Activated T-helper 1 cell treated with anti-CD3 and anti-CD28 coated beads, Interleukin-12 subunit alpha, Interleukin-12 subunit beta, Interleukin-2, Interleukin-4 antibody, amounts not matched to agents 30 ng/mL and 10 ng/mL and 1 ng/mL, durations not matched to agents 14 hours and 24 hours and 36 hours (primary cell): ENCODE results near the gene SPATA3. TPM values are rescaled to one million over a fixed set of nuclear protein-coding genes. Genes with fewer than 3 reads are reported as not detected.
A peak's percentile ranks its signal among the peaks of the same experiment; 100 is the strongest.
"Not testable (repeated sequence)": the region's sequence is repeated elsewhere in the genome, so short reads cannot be mapped to it uniquely, and the experiment has no call there.

ENCODE experiments used
- DNase-seq: peaks from one replicate; pipeline ENCODE4 v3.0.0; 2021; ENCODE audit warnings: low spot score
- H3K27ac Mint-ChIP-seq: one replicate; pipeline ENCODE4 v1.8.0; 2021; ENCODE audit warnings: mild to moderate bottlenecking, mixed read lengths
- H3K27me3 Mint-ChIP-seq: one replicate; pipeline ENCODE4 v1.8.0; 2022; ENCODE audit warnings: mild to moderate bottlenecking, moderate library complexity, mixed read lengths; ENCODE audit not compliant: insufficient read depth
- H3K36me3 Mint-ChIP-seq: one replicate; pipeline ENCODE4 v1.8.0; 2021; ENCODE audit warnings: low read depth, mixed read lengths
- H3K4me1 Mint-ChIP-seq: one replicate; pipeline ENCODE4 v1.8.0; 2021; ENCODE audit warnings: low read depth, mixed read lengths
- H3K4me3 Mint-ChIP-seq: one replicate; pipeline ENCODE4 v1.8.0; 2021; ENCODE audit warnings: mild to moderate bottlenecking, moderate library complexity, mixed read lengths
- H3K9me3 Mint-ChIP-seq: one replicate; pipeline ENCODE4 v1.8.0; 2021; ENCODE audit warnings: mixed read lengths
- intact Hi-C: fragments of 100-400 bp; cut with micrococcal nuclease; formaldehyde crosslinking; loops from one replicate; pipeline ENCODE4 v1.15.1; 2024
- total RNA-seq: library from RNA; stranded (reverse); gene quantifications from 2 replicates; pipeline ENCODE4 v1.2.3, GENCODE V29; 2022

Gene SPATA3
- total RNA-seq, 1 donor from 2014 or later = not detected

GRCh38 chr2:230956827-230957755 lies 38.8 kb upstream of the SPATA3 start:
- intact Hi-C loops = loop anchor here (1.0 to 2.0 kb wide), 2 partner anchors 17 to 38 kb away; no protein-coding TSS in a partner anchor
- peak overlapping the region; percentile 38 for H3K27ac Mint-ChIP-seq
- no peaks in the 10 kb centered on the region for H3K9me3 Mint-ChIP-seq
- H3K36me3 Mint-ChIP-seq = no peaks in the 10 kb centered on the region
- peaks cover 29% of the 10 kb centered on the region for H3K4me1 Mint-ChIP-seq
- H3K4me3 Mint-ChIP-seq = peak overlapping the region; percentile 80
- DNase-seq = no peak
- peaks cover 81% of the 10 kb centered on the region for H3K27me3 Mint-ChIP-seq

- H3K27me3 Mint-ChIP-seq = peaks cover 81% of the 10 kb centered on the region
- no peak for DNase-seq
- peak overlapping the region; percentile 19 for H3K27ac Mint-ChIP-seq
- peaks cover 29% of the 10 kb centered on the region for H3K4me1 Mint-ChIP-seq
- H3K9me3 Mint-ChIP-seq = no peaks in the 10 kb centered on the region
- no peaks in the 10 kb centered on the region for H3K36me3 Mint-ChIP-seq
- intact Hi-C loops = loop anchor here (1.0 to 2.0 kb wide), 5 partner anchors 16 to 53 kb away; partner anchors contain the start of gene GPR55
- H3K4me3 Mint-ChIP-seq = peak overlapping the region; percentile 79
Observed at GRCh38 chr2:230957756-230958391, 38.0 kb upstream of the SPATA3 start.

GRCh38 chr2:230958820-230959756 lies 36.8 kb upstream of the SPATA3 start:
- no peak overlapping the region for H3K27ac Mint-ChIP-seq
- no peak for DNase-seq
- intact Hi-C loops = loop anchor here (1.0 to 2.0 kb wide), 3 partner anchors 25 to 54 kb away; partner anchors contain the start of gene GPR55

DNA sequence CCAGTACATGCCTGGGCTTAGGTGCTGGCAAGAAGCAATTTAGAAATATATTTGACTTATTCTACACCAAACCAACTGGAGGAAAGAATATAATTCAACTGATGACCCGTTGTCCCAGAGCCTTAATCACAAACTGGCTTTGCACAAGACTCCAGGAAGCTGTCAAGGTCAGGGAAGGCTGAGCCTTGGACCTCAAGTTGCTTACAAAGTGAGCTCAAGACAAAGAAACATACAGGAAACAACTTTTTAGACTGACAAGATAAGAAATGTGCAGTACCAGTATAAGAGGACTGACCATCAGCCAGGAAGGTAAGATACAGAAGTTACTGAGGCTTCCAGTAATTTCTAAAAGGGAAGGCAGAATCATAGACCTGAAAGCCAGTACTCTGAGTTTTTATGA lies 35.9 kb upstream of the SPATA3 start:
- no peak for DNase-seq
- intact Hi-C loops = no loop called here
- H3K27me3 Mint-ChIP-seq = peaks cover 61% of the 10 kb centered on the region
- H3K4me1 Mint-ChIP-seq = peaks cover 28% of the 10 kb centered on the region
- H3K4me3 Mint-ChIP-seq = no peak overlapping the region
- no peaks in the 10 kb centered on the region for H3K36me3 Mint-ChIP-seq
- no peak overlapping the region for H3K27ac Mint-ChIP-seq
- H3K9me3 Mint-ChIP-seq = no peaks in the 10 kb centered on the region

More at GRCh38 chr2:230958820-230959756, 36.8 kb upstream of the SPATA3 start:
- peaks cover 70% of the 10 kb centered on the region for H3K27me3 Mint-ChIP-seq
- H3K36me3 Mint-ChIP-seq = no peaks in the 10 kb centered on the region
- H3K4me1 Mint-ChIP-seq = peaks cover 29% of the 10 kb centered on the region
- no peaks in the 10 kb centered on the region for H3K9me3 Mint-ChIP-seq
- peak overlapping the region; percentile 27 for H3K4me3 Mint-ChIP-seq

- Mint-ChIP-seq H3K4me3 (no peak overlapping the region), H3K27ac (no peak overlapping the region), H3K36me3 (no peaks in the 10 kb centered on the region), H3K4me1 (peaks cover 24% of the 10 kb centered on the region), H3K9me3 (no peaks in the 10 kb centered on the region), H3K27me3 (peaks cover 59% of the 10 kb centered on the region)
- intact Hi-C loops = no loop called here
- no peak for DNase-seq
Observed at GRCh38 chr2:230961091-230961491, 34.8 kb upstream of the SPATA3 start.

DNA sequence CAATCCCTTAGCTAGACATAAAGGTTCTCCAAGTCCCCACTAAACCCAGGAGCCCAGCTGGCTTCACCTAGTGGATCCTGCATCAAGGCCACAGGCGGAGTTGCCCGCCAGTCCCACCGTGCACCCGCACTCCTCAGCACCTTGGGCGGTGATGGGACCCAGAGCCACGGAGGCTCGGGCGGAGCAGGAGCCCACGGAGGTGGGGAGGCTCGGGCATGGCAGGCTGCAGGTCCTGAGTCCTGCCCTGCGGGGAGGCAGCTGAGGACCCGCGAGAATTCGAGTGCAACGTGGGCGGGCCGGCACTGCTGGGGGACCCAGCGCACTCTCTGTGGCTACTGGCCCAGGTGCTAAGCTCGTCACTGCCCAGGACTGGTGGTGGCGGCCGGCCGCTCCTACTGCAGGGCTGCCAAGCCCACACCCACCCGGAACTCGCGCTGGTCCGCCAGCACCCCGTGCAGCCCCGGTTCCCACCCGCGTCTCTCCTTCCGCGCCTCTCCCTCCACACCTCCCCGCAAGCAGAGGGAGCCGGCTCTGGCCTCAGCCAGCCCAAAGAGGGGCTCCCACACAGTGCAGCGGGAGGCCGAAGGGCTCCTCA lies 31.7 kb upstream of the SPATA3 start:
- no peak overlapping the region for H3K27ac Mint-ChIP-seq
- intact Hi-C loops = no loop called here
- no peaks in the 10 kb centered on the region for H3K9me3 Mint-ChIP-seq
- H3K4me1 Mint-ChIP-seq = peaks cover 1% of the 10 kb centered on the region
- H3K36me3 Mint-ChIP-seq = no peaks in the 10 kb centered on the region
- no peak overlapping the region for H3K4me3 Mint-ChIP-seq
- DNase-seq = no peak
- peaks cover 48% of the 10 kb centered on the region for H3K27me3 Mint-ChIP-seq

DNA sequence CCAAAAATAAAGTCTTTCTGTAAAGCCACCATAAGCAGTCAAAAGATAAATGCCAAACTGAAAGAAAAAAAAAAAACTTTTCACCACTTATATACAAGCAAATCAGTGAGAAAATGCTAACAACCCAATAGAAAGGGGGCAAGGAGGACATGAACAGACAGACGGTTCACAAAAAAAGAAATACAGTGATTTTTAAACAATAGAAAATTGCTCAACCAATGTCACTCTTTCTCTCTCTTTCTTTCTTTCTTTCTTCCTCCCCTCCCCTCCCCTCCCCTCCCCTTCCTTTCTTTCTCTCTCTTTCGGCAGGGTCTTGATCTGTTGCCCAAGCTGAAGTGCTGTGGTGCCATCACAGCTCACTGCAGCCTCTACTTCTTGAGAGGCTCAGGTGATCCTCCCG lies 28.8 kb upstream of the SPATA3 start:
- peaks cover 7% of the 10 kb centered on the region for H3K4me1 Mint-ChIP-seq
- no peaks in the 10 kb centered on the region for H3K36me3 Mint-ChIP-seq
- no peak overlapping the region for H3K4me3 Mint-ChIP-seq
- H3K27me3 Mint-ChIP-seq = peaks cover 26% of the 10 kb centered on the region
- no peak for DNase-seq
- intact Hi-C loops = no loop called here
- no peaks in the 10 kb centered on the region for H3K9me3 Mint-ChIP-seq
- H3K27ac Mint-ChIP-seq = no peak overlapping the region

GRCh38 chr2:230968314-230968713 lies 27.6 kb upstream of the SPATA3 start:
- H3K27ac Mint-ChIP-seq = not testable (repeated sequence)

GRCh38 chr2:230968921-230969658 lies 26.8 kb upstream of the SPATA3 start:
- Mint-ChIP-seq H3K9me3 (peaks cover 3% of the 10 kb centered on the region), H3K27me3 (peaks cover 23% of the 10 kb centered on the region), H3K4me3 (no peak overlapping the region), H3K27ac (no peak overlapping the region), H3K36me3 (no peaks in the 10 kb centered on the region), H3K4me1 (peaks cover 13% of the 10 kb centered on the region)
- intact Hi-C loops = no loop called here
- DNase-seq = no peak

More at GRCh38 chr2:230968314-230968713, 27.6 kb upstream of the SPATA3 start:
- H3K4me1 Mint-ChIP-seq, H3K9me3 Mint-ChIP-seq, intact Hi-C loops, H3K4me3 Mint-ChIP-seq, DNase-seq, H3K36me3 Mint-ChIP-seq: not testable (repeated sequence)
- H3K27me3 Mint-ChIP-seq = peaks cover 23% of the 10 kb centered on the region

- intact Hi-C loops = no loop called here
- H3K27ac Mint-ChIP-seq = no peak overlapping the region
Observed at GRCh38 chr2:230969659-230970015, 26.3 kb upstream of the SPATA3 start.

GRCh38 chr2:230972046-230972445 lies 23.9 kb upstream of the SPATA3 start:
- no peak overlapping the region for H3K4me3 Mint-ChIP-seq
- H3K36me3 Mint-ChIP-seq = no peaks in the 10 kb centered on the region
- DNase-seq = no peak
- no peak overlapping the region for H3K27ac Mint-ChIP-seq
- peaks cover 26% of the 10 kb centered on the region for H3K4me1 Mint-ChIP-seq
- peaks cover 29% of the 10 kb centered on the region for H3K27me3 Mint-ChIP-seq
- intact Hi-C loops = no loop called here
- H3K9me3 Mint-ChIP-seq = peaks cover 3% of the 10 kb centered on the region

More at GRCh38 chr2:230969659-230970015, 26.3 kb upstream of the SPATA3 start:
- Mint-ChIP-seq H3K9me3 (peaks cover 3% of the 10 kb centered on the region), H3K36me3 (no peaks in the 10 kb centered on the region), H3K27me3 (peaks cover 25% of the 10 kb centered on the region), H3K4me3 (no peak overlapping the region), H3K4me1 (peaks cover 18% of the 10 kb centered on the region)
- no peak for DNase-seq
